HG03039 (cell line): ENCODE results near the gene PCCA.
A peak's percentile ranks its signal among the peaks of the same experiment; 100 is the strongest.

Experiments
- ATAC-seq: cut with Tn5 transposase; IDR thresholded peaks from one replicate; pipeline ENCODE4 v1.9.1; 2021; ENCODE audit warnings: mild to moderate bottlenecking, moderate library complexity; ENCODE audit not compliant: unreplicated experiment

Gene PCCA

DNA sequence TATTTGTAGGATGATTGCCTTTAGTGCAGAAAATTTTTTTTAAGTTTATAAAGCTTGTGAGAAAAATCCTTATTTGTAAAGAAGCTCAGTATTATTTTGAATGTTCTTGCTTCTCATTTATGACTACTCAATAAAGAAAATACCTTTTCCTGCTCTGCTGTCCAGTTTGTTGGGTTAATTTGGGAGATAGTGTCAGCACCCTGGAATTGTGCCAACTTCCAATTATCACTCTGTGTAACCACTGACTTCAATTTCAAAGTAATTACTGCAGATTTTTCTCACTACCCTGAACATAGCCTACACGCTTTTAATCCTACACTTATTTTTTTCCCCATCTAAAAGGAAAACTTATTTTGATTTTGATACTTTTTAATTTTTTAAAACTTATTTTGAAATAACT, 406.6 kb downstream of the PCCA start:
- no peak for ATAC-seq

DNA sequence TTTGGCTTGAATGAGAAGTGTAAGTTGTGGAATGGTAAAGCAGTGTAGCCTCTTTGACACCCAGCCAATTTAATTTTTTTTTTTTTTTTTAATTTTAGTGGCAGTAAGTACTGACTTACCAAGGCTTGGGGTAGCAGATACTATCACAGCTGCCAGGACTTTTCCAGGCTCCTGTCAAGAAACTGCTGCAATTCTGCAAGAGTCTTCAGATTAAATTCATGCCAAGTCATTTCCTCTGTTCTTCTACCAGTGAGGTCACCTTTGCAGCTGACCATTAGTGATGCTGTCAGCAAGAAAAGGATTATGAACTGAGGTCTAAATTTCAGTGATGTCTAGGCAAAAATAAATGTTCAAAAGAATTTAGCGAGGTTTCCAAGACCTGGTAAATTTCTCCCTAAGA, 408.5 kb downstream of the PCCA start:
- no peak for ATAC-seq

DNA sequence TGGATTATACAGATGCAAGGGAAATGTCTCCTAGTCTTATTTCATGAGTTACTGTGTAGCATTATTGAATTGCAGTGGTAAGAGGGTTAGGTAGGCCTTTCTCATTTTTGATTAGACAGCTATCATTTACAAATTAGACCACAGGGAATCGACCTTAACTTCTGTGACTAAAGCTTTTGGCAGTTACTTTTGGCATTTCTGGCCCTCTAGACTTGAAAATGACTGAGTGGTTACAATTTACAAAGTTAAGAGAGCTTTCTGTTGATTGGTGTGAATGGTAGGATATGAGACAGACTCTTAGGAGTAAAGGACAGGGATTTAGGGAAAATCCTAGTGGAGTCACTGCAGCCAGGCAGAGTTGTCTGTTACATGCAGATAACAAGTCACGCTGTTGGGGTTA, 413.6 kb downstream of the PCCA start:
- ATAC-seq = no peak

DNA sequence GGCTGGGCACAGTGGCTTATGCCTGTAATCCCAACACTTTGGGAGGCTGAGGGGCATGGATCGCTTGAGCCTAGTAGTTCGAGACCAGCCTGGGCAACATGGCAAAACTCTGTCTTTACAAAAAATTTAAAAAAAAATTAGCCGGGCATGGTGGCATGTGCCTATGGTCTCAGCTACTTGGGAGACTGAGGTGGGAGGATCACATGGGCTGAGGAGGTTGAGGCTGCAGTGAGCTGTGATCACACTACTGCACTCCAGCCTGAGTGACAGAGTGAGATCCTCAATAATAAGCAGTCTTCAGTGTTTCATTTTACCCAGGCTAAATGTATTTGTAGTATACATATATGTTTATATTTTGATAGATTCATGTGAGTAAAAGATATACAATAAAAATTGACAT, 414.7 kb downstream of the PCCA start:
- ATAC-seq = no peak

DNA sequence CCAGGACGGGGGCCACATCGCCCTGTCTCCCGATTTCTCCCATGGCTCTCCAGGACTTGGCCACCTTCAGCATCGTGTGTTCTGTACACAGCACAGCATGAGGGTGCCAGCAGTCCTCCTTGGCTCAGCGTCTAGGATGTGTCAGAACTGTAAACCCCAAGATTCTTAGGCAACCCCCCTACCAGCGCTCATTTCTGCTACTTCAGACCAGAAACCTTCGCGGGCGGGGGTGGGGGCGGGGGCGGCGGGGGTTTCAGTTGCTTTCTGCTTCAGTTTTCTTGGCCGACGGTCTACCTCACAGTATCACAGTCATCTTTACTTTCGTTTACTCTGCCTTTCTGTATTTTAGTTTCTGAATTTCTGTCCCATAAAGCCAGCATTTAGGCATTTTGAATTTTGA, 417.3 kb downstream of the PCCA start:
- no peak for ATAC-seq

DNA sequence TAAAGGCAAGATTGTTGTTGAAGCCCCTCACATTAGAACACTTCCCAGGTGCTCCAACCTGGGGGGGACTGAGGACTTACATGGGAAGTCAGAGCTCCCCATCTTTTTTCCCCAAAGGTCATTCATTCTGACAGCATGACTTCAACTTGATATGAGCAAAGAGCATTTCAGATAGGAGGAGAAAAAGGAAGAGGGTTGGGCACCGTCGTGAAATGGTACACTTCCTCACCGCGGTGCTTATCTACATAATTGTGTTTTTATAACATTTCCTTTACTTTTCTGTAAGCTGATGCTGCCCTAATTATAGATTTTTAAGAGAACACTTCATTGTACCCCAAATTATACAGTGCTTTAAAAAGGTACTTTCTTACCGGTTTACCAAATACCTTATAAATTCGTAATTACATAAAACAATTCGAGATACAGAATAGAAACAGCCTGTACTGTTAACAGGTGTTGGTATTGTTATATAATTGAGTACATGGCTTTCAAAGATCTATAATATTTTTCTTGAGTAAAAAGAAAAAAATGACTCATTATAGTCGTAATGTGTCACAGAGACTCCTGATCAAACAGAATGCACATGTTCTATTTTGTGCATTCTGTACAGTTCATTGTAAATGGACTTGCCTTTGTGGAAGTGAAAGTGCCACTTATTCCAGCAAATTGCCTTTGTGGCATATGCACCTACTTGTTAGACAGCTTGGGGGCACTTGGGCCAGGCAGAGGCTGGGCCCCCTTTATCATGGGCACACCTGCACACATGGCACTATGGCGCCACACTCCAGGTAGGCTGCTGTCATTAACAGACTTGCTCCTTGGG, 417.9 kb downstream of the PCCA start:
- ATAC-seq = no peak

DNA sequence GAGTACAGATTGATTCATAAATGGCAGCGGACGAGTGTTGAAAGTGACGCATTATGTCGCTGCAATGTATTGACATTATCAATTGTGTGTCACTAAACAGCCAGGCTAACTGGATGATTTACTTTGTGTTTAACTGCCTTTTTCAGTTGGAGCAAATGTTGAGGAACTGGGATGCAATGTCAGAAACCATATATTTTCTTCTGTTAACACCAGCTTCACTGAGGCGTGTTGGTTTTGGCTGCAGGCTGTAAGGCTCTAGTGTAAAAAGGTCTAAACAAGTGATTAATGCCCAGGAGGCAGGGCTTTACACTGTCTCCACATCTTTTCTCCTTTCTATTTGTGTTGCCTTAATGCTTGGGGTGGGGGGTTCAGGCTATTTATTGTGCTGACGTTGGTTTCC, 419.6 kb downstream of the PCCA start:
- no peak for ATAC-seq

DNA sequence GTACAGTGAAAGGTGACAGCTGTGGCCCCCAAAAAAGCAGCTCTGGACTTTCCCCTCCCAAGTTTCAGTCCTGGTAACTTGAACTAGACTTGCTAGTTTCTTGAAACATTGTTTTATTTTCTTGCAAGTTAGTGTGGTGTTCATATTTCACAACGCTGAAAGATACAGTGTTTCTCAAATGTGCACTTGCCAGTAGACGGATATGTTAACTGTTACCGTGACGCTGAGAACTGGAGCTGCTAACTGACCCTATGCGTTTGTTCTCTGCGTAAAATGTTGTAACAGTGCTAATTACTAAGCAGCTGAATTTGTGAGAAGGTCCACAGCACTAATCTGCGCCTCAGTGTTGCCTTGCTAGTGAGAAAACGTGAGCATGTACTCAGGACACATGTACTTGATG, 420.1 kb downstream of the PCCA start:
- no peak for ATAC-seq

DNA sequence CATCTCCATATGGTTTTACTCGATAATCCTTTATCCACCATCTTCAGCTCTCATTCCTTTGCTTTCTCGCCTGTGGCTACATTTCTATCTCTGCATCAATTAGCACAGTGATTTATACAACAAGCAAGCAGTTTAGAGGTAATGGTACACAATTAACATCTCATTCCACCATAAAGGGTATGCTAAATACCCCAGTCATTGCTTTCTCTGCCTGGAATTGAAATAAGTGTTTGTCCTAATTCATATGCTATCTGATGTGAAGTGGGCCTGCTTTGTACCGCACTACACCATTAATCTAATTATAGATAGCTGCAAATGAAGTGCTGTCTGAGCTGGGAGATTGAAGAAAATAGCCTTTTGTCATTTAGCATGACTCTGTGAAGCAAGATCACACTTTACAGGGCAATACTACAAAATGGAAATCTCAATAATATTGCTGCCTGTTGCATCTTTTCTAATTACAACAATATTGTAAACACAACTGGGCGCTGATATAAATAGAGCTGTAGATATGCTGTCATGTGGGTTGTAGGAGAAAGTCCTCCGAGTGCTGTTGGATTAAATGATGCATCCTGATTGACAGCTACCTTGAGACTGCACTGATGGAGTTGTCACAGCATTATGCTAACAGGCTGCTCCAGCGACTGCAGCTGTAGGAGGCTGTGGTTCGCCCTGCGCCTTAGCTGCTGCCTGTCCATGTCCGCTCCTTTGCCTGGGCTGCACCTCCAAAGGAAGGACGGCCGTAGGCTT, 421.5 kb downstream of the PCCA start:
- ATAC-seq = no peak

DNA sequence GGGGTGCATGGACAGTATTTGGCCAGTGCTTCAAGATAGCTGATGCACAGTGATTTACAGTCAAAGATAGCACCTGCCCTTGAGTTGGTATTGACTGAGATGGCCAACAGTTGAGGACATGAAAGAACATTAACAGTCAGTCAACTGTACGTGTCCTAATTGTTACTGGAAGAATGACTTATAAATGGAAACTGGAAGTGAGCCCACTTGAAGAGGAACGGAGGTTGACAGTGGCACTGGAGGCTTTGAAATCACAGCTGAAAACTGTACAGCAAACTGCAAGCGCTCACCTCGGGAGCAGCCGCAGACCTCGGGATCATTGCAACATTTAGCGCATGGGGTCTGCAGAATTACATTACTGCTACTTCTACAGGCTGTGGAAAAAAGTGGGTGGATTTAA, 422.6 kb downstream of the PCCA start:
- no peak for ATAC-seq

DNA sequence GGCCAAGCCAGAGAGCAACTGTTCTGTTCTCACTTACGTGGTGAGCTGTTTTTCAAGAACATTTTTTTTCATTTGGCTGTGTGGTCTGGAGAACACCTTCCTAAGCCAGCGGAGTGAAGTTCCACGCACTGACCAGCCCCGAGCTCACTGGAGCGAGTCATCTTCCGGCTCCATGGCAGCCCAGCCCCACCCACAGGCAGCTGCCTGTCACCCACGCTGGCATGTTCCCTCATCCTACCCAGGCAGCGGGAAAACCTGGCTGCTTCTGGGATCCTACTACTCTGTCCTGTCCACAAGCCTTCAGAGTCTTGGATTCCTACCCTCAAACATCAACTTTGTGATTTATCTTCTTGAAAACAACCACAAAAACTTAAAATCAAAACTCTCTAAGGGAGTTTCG, 423.5 kb downstream of the PCCA start:
- no peak for ATAC-seq

DNA sequence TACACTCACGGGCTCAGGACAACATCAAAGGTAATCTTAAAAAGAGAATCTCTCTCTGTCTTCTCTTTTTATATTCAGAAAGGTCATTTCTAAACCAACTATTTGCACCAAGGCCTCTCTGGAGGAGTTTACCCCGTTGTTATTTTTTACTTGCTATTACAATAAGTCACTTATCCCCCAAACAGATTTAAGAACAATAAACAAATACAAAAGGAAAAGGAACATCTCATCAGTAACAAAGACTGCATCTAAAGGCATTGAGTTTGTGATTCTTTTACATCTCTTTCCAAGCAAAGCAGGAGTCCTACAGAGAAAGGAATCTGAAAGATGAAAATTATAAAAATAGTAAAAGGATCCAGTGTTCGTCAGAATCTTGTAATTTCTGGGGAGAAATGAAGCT, 424.3 kb downstream of the PCCA start:
- ATAC-seq = no peak

DNA sequence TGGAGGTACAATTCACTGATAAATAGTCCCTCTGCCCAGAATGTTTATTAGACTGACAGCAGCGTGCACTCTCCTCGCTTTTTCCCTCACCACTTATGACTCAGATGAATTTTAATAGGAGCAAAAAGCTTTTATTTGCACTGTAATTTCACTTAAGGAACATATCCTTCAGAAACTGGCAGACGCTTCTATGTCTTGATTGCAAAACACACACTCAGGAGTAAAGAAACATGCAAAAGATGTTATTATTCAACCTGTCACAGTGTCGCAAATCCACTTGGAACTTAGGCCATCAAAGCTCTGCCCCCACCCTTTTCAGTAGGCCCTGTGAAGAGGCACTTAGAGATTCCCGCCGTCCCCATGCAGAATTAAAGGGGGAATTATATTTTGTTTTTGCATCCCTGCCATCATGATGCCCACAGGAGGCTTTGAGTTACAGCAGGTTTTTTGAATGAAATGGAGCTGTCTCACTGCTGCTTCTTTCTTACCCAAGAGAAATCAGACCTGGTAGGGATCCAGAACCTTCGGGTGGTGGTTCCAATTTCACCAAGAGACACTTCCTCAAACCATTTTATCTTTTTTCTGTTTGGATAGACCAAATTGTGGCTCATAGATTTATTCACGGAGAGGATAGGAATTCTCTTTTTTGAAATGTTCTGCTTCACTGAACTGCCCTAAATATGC, 425.2 kb downstream of the PCCA start:
- ATAC-seq = no peak

DNA sequence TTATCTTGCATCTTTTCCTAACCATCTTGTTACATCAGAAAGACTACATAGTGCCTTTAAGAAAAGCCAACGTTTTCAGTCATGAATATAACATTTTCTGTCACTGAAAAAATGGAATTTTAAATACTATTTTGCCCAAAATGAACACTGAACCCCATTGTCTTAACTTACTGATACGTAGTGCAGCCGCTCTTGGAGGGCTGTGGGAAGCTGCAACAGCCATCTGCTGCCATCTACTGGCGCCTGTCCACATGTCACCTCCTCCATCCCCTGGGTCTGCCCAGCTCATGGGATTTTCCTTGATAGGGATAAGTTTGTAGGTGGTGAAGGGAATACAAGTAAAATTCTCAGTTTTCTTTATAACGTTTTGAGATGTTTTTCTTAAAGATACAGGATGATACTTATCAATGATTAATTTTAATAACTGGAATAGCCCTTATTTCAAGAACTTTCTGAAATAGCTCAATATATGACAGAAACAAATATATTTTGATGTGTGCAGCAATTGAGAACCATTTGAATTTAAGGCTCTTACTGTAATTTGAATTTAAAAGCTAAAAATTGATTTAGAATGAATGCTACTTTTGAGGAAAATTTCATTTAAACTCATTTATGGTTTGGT, 426.0 kb downstream of the PCCA start:
- peak; percentile 89 for ATAC-seq

DNA sequence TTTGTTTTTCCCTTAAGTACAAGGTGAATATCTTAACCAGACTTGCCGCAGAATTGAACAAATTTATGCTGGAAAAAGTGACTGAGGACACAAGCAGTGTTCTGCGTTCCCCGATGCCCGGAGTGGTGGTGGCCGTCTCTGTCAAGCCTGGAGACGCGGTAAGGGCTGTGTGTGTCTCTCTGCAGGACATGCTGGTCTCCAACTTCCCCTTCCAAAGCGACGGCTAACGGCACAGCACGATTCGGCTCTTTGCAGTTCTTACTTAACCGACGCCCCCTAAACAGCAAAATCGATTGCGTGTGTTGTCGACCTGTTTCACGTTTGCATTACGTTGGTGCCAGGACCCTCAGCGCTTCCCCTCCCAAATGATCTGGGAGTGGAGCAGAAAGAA, 426.5 kb downstream of the PCCA start:
- ATAC-seq = no peak

DNA sequence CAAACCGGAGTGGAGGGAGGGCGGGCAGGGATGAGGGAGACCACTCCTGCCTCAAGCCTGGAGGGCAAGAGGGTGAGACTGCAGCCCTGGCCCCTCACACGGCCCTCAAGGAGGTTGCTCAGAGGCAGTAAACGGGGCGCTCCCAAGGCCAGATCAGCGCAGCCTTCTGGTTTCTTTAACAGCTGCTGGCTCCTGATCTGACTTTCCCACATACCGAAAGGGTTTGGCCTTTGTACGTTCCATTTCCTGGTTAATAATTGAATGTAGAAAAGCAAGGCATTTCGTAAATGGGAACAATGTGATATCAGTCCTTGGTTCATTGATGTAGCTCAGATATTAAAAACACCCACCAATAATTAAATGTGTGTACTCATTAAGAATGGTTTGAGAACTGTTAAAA, 428.2 kb downstream of the PCCA start:
- ATAC-seq = no peak

DNA sequence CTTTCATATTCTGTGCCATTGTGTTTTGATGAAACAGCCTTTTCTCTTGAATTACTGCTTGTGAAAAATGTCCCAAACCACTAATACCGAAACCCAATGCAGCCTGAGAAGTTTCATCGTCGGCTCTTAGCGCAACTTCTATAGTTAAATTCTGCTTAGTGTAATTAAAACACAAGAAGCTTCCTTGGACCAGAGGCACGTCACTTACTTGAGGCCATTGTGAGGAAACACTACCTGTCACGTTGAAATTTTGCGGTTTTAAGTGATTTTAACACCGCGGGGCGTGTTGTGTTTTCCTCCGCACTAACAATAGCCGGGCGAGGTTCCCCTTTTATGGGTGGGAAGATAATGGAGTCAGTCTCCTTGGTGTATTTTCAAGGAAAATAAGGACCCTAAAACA, 428.8 kb downstream of the PCCA start:
- no peak for ATAC-seq

DNA sequence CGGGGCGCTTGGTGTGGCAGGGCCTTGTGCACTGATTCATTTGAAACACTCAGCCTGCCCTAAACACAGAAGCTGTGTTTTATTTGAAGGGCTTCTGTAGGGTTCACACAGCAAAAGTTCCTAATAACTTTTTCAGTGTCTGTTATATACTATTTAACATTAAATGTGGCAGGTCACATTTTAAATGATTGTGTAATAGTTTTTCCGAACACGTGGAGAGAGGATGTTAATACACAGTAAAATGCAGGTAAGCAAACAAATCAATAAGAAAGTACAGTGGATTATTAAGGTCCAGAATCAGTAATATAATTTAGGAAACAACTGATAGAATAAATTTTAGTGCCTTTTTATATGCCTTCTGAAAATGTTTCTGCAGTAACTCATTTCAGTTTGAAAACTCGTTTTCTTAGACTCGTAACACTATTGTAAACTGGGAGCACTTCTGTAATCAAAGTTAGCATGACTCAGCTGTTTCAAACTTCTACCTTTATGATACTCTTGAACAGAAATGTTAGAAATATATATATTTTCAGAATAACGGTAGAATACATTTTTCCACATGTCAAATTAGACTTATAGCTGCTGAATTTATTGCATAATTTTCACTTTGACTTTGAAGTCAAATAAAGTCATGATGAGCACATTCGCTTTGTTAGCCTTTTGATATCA, 429.6 kb downstream of the PCCA start:
- no peak for ATAC-seq

DNA sequence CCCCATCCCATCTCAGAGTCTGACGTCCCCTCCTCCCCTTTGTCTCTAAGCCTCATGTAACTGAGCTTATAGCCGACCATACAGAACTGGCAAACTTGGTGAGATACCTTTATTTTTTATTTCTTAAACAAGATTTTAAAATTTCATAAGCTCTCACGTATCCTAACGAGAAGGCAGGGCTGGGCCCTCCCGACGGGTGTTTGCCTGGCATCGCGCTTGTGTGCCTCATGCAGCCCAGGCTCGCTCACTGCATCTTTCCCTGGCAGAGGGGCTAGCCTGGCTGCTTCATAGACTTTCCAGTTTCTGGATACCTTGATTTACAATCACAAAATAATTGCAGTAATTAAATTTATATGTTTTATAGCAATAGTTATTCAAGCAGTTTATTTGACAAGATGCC, 430.7 kb downstream of the PCCA start:
- no peak for ATAC-seq

DNA sequence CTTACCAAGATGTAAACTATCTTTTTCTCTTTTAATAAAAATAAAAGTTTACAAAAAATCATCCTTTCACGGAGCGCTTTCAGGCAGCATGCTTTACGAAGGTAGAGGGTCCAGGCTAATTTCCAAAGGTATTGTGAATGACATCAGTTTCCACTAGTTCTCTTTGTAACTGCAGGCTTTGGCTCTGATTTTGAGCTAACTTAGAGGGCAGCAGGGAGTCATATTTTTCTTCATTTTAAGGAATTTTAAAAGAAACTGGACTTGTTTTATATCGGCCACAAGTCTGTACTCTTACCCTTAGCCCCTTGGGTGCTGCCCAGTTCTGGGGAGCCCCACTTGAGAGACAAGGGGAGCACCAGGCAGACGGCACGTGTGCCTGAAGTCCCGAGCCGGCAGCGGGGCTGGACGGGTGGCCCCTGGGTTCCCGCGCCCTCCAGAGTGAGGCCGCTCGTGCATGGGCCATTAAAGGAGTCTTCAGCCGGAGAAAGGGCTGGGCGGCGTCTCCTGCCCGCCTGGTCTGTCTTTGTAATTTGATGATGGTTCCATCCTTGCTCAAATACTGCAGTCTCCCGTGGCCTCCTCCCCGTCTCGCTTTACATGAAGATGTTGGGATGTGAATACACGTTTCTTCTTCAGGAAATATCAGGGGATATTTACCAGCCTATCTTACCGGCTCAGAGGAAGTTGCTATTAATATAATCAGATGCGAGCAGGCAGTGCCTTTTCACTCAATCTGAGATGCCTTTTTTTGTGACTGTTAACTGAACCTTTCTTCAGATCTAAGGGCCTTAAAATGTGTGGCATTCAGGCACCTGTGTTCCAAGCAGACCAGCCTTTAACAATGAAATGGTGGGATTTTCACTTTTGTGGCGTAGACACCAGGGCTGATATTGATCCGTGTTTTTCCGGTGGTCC, 432.3 kb downstream of the PCCA start:
- no peak for ATAC-seq
